Stimulated activated CD4-positive, alpha-beta T cell treated with anti-CD3 and anti-CD28 coated beads, TNF-alpha, amount 100 ng/mL, for 1 hour (primary cell): ENCODE results near the gene TCAF1.

Source experiments
- DNase-seq, 3 donors: peaks; one replicate each; pipeline ENCODE4 v3.0.0-alpha.2; 2020; ENCODE audit warnings: low read depth in 3 of 3, low spot score in 1 of 3

Gene TCAF1

GRCh38 chr7:143901668-143902331 is at the start of gene TCAF1:
TCAF1 (minus strand) TSS chr7:143902176; CDS start chr7:143876608, 25,568 bp downstream.
- peak; percentile 68 to 87 (median 79) for DNase-seq

- DNase-seq: no peak
These were observed 46.8 kb upstream of the TCAF1 start for GRCh38 chr7:143948733-143949132.

GRCh38 chr7:143947111-143947510 is 45.1 kb upstream of the TCAF1 start:
- no peak for DNase-seq

GRCh38 chr7:143945423-143945822 is 43.4 kb upstream of the TCAF1 start:
- no peak for DNase-seq

- DNase-seq: no peak
These were observed 36.6 kb upstream of the TCAF1 start for GRCh38 chr7:143938379-143939243.

- DNase-seq: no peak
These were observed 34.4 kb upstream of the TCAF1 start for GRCh38 chr7:143936087-143937009.

- DNase-seq: no peak
These were observed 32.8 kb upstream of the TCAF1 start, which contains the start of gene OR2F2 for GRCh38 chr7:143934526-143935325. OR2F2 (plus strand) TSS chr7:143935233; CDS start chr7:143935233, 0 bp downstream.

- no peak for DNase-seq
These were observed 29.8 kb upstream of the TCAF1 start for GRCh38 chr7:143931739-143932138.

GRCh38 chr7:143929224-143929920 is 27.4 kb upstream of the TCAF1 start:
- DNase-seq: no peak

- DNase-seq: no peak
These were observed 22.9 kb upstream of the TCAF1 start for GRCh38 chr7:143924851-143925250.

GRCh38 chr7:143914938-143915652 is 13.1 kb upstream of the TCAF1 start:
- DNase-seq: no peak

- no peak for DNase-seq
These were observed 12.1 kb upstream of the TCAF1 start for GRCh38 chr7:143913945-143914615.

- DNase-seq: no peak
These were observed 8.7 kb upstream of the TCAF1 start for GRCh38 chr7:143910473-143911248.

- DNase-seq: no peak
These were observed 7.9 kb upstream of the TCAF1 start for GRCh38 chr7:143909863-143910262.

- no peak for DNase-seq
These were observed 6.1 kb upstream of the TCAF1 start for GRCh38 chr7:143908120-143908519.

- DNase-seq: no peak
These were observed 4.9 kb upstream of the TCAF1 start for GRCh38 chr7:143906895-143907294.

GRCh38 chr7:143906151-143906550 is 4.2 kb upstream of the TCAF1 start:
- DNase-seq: no peak

- DNase-seq: no peak
These were observed 3.5 kb upstream of the TCAF1 start for GRCh38 chr7:143905509-143905908.
